Measurements from ENCODE around the gene GARIN5B.

GARIN5B gene

GRCh38 chr19:55368106-55368505 lies 5.0 kb upstream of the GARIN5B start:
- peaks cover 10% of the 10 kb centered on the region for H3K27me3 ChIP-seq (ENCODE audit: control insufficient read depth, insufficient read depth, low read length)
- no peak overlapping the region for H3K4me2 ChIP-seq (ENCODE audit: low read length)
- no peaks in the 10 kb centered on the region for H3K9me3 ChIP-seq (ENCODE audit: control insufficient read depth, low read length)
- H3K4me1 ChIP-seq: no peaks in the 10 kb centered on the region
- H3K4me3 ChIP-seq (ENCODE audit: low read depth, low read length): no peak overlapping the region
- no peaks in the 10 kb centered on the region for H3K79me2 ChIP-seq
- H3K9ac ChIP-seq: no peak overlapping the region
- TF ChIP-seq, protein P1, sequence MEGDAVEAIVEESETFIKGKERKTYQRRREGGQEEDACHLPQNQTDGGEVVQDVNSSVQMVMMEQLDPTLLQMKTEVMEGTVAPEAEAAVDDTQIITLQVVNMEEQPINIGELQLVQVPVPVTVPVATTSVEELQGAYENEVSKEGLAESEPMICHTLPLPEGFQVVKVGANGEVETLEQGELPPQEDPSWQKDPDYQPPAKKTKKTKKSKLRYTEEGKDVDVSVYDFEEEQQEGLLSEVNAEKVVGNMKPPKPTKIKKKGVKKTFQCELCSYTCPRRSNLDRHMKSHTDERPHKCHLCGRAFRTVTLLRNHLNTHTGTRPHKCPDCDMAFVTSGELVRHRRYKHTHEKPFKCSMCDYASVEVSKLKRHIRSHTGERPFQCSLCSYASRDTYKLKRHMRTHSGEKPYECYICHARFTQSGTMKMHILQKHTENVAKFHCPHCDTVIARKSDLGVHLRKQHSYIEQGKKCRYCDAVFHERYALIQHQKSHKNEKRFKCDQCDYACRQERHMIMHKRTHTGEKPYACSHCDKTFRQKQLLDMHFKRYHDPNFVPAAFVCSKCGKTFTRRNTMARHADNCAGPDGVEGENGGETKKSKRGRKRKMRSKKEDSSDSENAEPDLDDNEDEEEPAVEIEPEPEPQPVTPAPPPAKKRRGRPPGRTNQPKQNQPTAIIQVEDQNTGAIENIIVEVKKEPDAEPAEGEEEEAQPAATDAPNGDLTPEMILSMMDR (IDR thresholded peaks at IDR 0.05): no peak
- H2AFZ ChIP-seq: no peak overlapping the region
- no peak overlapping the region for H3K27ac ChIP-seq
- no peaks in the 10 kb centered on the region for H3K36me3 ChIP-seq (ENCODE audit: control insufficient read depth, insufficient read depth, low read length)

DNA sequence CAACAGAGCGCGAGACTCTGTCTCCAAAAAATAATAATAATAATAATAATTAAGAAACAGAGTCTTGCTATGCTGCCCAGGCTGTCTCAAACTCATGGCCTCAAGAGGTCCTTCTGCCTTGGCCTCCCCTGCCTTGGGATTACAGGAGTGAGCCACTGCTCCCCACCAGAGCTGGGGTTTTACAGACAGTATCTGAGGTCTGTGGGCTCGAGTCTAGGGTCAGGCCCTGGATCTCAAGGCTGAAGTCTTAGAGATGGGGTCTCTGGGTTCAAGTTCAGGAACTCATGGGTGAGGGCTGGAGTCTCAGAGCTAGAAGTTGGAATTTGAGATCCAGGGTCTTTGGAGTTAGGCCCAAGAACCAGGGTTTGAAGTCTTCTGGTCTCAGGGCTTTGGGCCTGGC lies 3.7 kb upstream of the GARIN5B start:
- H3K4me1 ChIP-seq: no peaks in the 10 kb centered on the region
- no peaks in the 10 kb centered on the region for H3K9me3 ChIP-seq (ENCODE audit: control insufficient read depth, low read length)
- H3K27me3 ChIP-seq (ENCODE audit: control insufficient read depth, insufficient read depth, low read length): peaks cover 10% of the 10 kb centered on the region
- H3K79me2 ChIP-seq: no peaks in the 10 kb centered on the region
- H3K36me3 ChIP-seq (ENCODE audit: control insufficient read depth, insufficient read depth, low read length): no peaks in the 10 kb centered on the region
- no peak overlapping the region for H3K4me2 ChIP-seq (ENCODE audit: low read length)
- TF ChIP-seq, protein P1 (IDR thresholded peaks at IDR 0.05): no peak
- H3K4me3 ChIP-seq (ENCODE audit: low read depth, low read length): no peak overlapping the region
- no peak overlapping the region for H2AFZ ChIP-seq
- H3K9ac ChIP-seq: no peak overlapping the region
- no peak overlapping the region for H3K27ac ChIP-seq

GRCh38 chr19:55365964-55366363 lies 2.9 kb upstream of the GARIN5B start:
- H3K27me3 ChIP-seq (ENCODE audit: control insufficient read depth, insufficient read depth, low read length): peaks cover 9% of the 10 kb centered on the region
- TF ChIP-seq, protein P1 (IDR thresholded peaks at IDR 0.05): no peak
- no peak overlapping the region for H3K4me2 ChIP-seq (ENCODE audit: low read length)
- H3K36me3 ChIP-seq (ENCODE audit: control insufficient read depth, insufficient read depth, low read length): no peaks in the 10 kb centered on the region
- no peak overlapping the region for H3K9ac ChIP-seq
- no peak overlapping the region for H3K4me3 ChIP-seq (ENCODE audit: low read depth, low read length)
- no peak overlapping the region for H3K27ac ChIP-seq
- H3K79me2 ChIP-seq: no peaks in the 10 kb centered on the region
- no peaks in the 10 kb centered on the region for H3K4me1 ChIP-seq
- H2AFZ ChIP-seq: no peak overlapping the region
- no peaks in the 10 kb centered on the region for H3K9me3 ChIP-seq (ENCODE audit: control insufficient read depth, low read length)

DNA sequence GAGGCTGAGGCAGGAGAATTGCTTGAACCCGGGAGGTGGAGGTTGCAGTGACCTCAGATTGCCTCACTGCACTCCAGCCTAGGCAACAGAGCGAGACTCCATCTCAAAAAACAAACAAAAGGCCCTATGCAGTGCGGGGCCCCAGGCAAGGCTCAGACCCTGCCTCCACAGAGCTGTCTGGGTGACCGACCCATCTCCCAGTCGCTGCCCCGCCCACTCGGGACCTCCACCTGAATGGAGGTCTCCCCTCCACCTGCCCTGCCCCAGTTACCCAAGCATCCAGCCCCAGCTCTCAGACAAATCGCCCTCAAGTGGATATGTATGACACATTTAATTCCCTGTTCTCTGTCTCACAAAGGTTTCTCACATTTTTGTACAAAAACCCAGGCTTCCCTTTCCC lies 2.2 kb upstream of the GARIN5B start:
- Histone ChIP-seq H2AFZ (no peak overlapping the region), H3K36me3 (ENCODE audit: control insufficient read depth, insufficient read depth, low read length) (no peaks in the 10 kb centered on the region), H3K9me3 (ENCODE audit: control insufficient read depth, low read length) (no peaks in the 10 kb centered on the region), H3K4me3 (ENCODE audit: low read depth, low read length) (no peak overlapping the region), H3K9ac (no peak overlapping the region), H3K27ac (no peak overlapping the region), H3K4me2 (ENCODE audit: low read length) (no peak overlapping the region), H3K79me2 (no peaks in the 10 kb centered on the region), H3K27me3 (ENCODE audit: control insufficient read depth, insufficient read depth, low read length) (peaks cover 4% of the 10 kb centered on the region), H3K4me1 (no peaks in the 10 kb centered on the region)
- TF ChIP-seq, protein P1 (IDR thresholded peaks at IDR 0.05): no peak

GRCh38 chr19:55362174-55362989 lies 678 bp downstream of the GARIN5B start:
- Histone ChIP-seq H3K36me3 (ENCODE audit: control insufficient read depth, insufficient read depth, low read length) (no peaks in the 10 kb centered on the region), H3K9me3 (ENCODE audit: control insufficient read depth, low read length) (no peaks in the 10 kb centered on the region), H2AFZ (no peak overlapping the region), H3K27ac (no peak overlapping the region), H3K4me1 (no peaks in the 10 kb centered on the region), H3K27me3 (ENCODE audit: control insufficient read depth, insufficient read depth, low read length) (no peaks in the 10 kb centered on the region), H3K9ac (no peak overlapping the region), H3K4me3 (ENCODE audit: low read depth, low read length) (no peak overlapping the region), H3K79me2 (no peaks in the 10 kb centered on the region), H3K4me2 (ENCODE audit: low read length) (no peak overlapping the region)
- TF ChIP-seq, protein P1 (IDR thresholded peaks at IDR 0.05): no peak
